Vagina (tissue), 2 donors: ENCODE results near the gene TMEM179.

Source experiments
- POLR2AphosphoS5 ChIP-seq, 2 donors: sonication (generic); formaldehyde crosslinking; IDR thresholded peaks; one replicate each; pipeline ENCODE4 v1.9.0; 2017; ENCODE audit warnings: antibody characterized with exemption in 2 of 2, mild to moderate bottlenecking in 2 of 2, low read depth in 1 of 2; ENCODE audit not compliant: insufficient read depth in 1 of 2
- TF ChIP-seq, protein P1 (sequence below), 3 experiments: fragments of 450-650 bp in 2 of 3; fragments of 200-600 bp in 1 of 3; sonication (generic) in 1 of 3; IDR thresholded peaks; one replicate each; pipeline ENCODE4 v1.5.1; 2017 to 2019; ENCODE audit warnings: antibody characterized with exemption in 3 of 3, mild to moderate bottlenecking in 2 of 3, moderate library complexity in 2 of 3

DNA sequence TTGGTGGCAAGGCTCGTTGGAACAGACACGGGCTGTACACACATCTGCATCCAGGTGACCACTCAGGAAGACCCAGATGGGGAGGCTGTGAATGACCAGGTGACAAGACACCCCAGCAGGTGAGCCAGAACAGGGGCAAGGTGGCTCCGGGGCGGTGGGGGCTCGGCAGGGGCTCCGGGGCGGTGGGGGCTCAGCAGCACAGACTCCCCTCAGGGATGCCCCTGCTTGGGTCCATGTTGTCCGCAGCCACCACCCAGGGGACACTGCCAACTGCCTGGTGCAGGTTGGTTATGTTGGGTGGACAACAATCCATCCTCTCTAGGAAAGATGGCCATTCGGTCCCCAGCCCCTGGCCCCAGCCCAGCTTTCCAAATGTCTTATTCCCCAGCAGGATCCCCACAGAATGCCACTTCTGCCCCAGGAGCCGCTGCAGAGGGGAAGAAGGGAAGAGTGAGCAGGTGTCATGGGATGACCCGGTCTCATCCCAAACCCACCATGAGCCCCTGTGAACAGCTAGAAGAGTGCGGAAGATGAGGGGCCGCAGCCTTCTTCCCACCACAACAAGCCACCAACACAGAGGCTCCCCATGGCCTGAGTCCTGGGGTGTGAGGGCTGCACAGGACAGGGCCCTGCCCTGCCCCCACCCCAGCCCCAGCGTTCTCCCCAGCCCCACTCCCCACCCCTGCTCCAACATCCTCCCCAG is 56.4 kb downstream of the TMEM179 start:
- TF ChIP-seq, protein P1, sequence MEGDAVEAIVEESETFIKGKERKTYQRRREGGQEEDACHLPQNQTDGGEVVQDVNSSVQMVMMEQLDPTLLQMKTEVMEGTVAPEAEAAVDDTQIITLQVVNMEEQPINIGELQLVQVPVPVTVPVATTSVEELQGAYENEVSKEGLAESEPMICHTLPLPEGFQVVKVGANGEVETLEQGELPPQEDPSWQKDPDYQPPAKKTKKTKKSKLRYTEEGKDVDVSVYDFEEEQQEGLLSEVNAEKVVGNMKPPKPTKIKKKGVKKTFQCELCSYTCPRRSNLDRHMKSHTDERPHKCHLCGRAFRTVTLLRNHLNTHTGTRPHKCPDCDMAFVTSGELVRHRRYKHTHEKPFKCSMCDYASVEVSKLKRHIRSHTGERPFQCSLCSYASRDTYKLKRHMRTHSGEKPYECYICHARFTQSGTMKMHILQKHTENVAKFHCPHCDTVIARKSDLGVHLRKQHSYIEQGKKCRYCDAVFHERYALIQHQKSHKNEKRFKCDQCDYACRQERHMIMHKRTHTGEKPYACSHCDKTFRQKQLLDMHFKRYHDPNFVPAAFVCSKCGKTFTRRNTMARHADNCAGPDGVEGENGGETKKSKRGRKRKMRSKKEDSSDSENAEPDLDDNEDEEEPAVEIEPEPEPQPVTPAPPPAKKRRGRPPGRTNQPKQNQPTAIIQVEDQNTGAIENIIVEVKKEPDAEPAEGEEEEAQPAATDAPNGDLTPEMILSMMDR (IDR thresholded peaks at IDR 0.05), result no peak
- TF ChIP-seq POLR2AphosphoS5 (IDR thresholded peaks at IDR 0.05; ENCODE audit: insufficient read depth in 1 of 2, low read depth in 1 of 2), result no peak
